GM03348 (cell line): ENCODE data around the gene CNDP2.

Source experiments
- DNase-seq: peaks from one replicate; pipeline ENCODE4 v3.0.0; 2012; ENCODE audit warnings: low spot score

The CNDP2 gene

GRCh38 chr18:74495581-74496507 lies at the start of gene CNDP2:
TSS of gene CNDP2 (plus strand) at chr18:74496363. CDS start at chr18:74499974, 3,611 bp downstream.
- peak; percentile 99 for DNase-seq

- no peak for DNase-seq
Observed at GRCh38 chr18:74446631-74447403, 49.3 kb upstream of the CNDP2 start.

- DNase-seq: no peak
Observed at GRCh38 chr18:74447404-74448152, 48.6 kb upstream of the CNDP2 start.

GRCh38 chr18:74450626-74451025 lies 45.5 kb upstream of the CNDP2 start:
- DNase-seq: no peak

- DNase-seq: no peak
Observed at GRCh38 chr18:74451148-74451547, 45.0 kb upstream of the CNDP2 start.

GRCh38 chr18:74453016-74453566 lies 43.1 kb upstream of the CNDP2 start:
- no peak for DNase-seq

- DNase-seq: no peak
Observed at GRCh38 chr18:74453642-74454198, 42.4 kb upstream of the CNDP2 start.

GRCh38 chr18:74454279-74454751 lies 41.8 kb upstream of the CNDP2 start:
- no peak for DNase-seq

GRCh38 chr18:74455386-74455785 lies 40.8 kb upstream of the CNDP2 start:
- DNase-seq: no peak

GRCh38 chr18:74456017-74456348 lies 40.2 kb upstream of the CNDP2 start:
- DNase-seq: no peak

GRCh38 chr18:74456349-74457042 lies 39.7 kb upstream of the CNDP2 start:
- no peak for DNase-seq

- no peak for DNase-seq
Observed at GRCh38 chr18:74457043-74457724, 39.0 kb upstream of the CNDP2 start, which contains the start of gene DIPK1C. TSS of gene DIPK1C (minus strand) at chr18:74457308. CDS start at chr18:74457259, 49 bp downstream.

- no peak for DNase-seq
Observed at GRCh38 chr18:74457725-74458421, 38.3 kb upstream of the CNDP2 start.

GRCh38 chr18:74459889-74460288 lies 36.3 kb upstream of the CNDP2 start:
- DNase-seq: no peak

GRCh38 chr18:74460825-74461224 lies 35.3 kb upstream of the CNDP2 start:
- DNase-seq: no peak

GRCh38 chr18:74463254-74463653 lies 32.9 kb upstream of the CNDP2 start:
- DNase-seq: no peak

- no peak for DNase-seq
Observed at GRCh38 chr18:74463983-74464382, 32.2 kb upstream of the CNDP2 start.

- no peak for DNase-seq
Observed at GRCh38 chr18:74465775-74466174, 30.4 kb upstream of the CNDP2 start.

GRCh38 chr18:74468547-74469061 lies 27.6 kb upstream of the CNDP2 start:
- no peak for DNase-seq
